GM12801 (cell line): ENCODE results near the gene KIF3B.

ENCODE experiments used
- TF ChIP-seq, protein P1 (sequence below): IDR thresholded peaks from one replicate; pipeline ENCODE4 v1.5.1; 2011; ENCODE audit warnings: control low read depth; ENCODE audit not compliant: insufficient read length; ENCODE audit errors: extremely low read depth

The KIF3B gene

DNA sequence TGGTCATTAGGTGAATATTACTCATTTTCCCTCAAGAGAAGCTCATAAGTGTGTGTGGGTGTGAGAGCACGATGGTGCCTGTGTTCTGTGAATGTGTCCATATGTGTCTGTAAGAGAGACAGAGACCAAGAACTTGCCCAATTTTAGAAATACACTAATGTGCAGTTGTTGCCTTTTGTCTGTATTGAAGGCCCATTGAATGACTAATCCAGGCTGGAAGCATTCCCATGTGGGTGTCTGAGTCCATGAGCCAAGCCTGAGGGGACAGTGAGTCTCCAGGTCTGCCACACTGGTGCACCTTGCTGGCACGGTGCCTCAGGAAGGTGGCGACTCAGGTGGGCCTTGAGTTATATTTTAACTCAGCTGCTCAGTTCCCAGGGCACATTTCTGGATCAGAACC is 55.2 kb downstream of the KIF3B start:
- TF ChIP-seq, protein P1, sequence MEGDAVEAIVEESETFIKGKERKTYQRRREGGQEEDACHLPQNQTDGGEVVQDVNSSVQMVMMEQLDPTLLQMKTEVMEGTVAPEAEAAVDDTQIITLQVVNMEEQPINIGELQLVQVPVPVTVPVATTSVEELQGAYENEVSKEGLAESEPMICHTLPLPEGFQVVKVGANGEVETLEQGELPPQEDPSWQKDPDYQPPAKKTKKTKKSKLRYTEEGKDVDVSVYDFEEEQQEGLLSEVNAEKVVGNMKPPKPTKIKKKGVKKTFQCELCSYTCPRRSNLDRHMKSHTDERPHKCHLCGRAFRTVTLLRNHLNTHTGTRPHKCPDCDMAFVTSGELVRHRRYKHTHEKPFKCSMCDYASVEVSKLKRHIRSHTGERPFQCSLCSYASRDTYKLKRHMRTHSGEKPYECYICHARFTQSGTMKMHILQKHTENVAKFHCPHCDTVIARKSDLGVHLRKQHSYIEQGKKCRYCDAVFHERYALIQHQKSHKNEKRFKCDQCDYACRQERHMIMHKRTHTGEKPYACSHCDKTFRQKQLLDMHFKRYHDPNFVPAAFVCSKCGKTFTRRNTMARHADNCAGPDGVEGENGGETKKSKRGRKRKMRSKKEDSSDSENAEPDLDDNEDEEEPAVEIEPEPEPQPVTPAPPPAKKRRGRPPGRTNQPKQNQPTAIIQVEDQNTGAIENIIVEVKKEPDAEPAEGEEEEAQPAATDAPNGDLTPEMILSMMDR = no peak

- TF ChIP-seq, protein P1 = no peak
These were observed 55.9 kb downstream of the KIF3B start for GRCh38 chr20:32333181-32333987.

- TF ChIP-seq, protein P1 = no peak
These were observed 56.8 kb downstream of the KIF3B start for GRCh38 chr20:32333988-32334885.

GRCh38 chr20:32336918-32337347 is 59.5 kb downstream of the KIF3B start:
- TF ChIP-seq, protein P1 = no peak

DNA sequence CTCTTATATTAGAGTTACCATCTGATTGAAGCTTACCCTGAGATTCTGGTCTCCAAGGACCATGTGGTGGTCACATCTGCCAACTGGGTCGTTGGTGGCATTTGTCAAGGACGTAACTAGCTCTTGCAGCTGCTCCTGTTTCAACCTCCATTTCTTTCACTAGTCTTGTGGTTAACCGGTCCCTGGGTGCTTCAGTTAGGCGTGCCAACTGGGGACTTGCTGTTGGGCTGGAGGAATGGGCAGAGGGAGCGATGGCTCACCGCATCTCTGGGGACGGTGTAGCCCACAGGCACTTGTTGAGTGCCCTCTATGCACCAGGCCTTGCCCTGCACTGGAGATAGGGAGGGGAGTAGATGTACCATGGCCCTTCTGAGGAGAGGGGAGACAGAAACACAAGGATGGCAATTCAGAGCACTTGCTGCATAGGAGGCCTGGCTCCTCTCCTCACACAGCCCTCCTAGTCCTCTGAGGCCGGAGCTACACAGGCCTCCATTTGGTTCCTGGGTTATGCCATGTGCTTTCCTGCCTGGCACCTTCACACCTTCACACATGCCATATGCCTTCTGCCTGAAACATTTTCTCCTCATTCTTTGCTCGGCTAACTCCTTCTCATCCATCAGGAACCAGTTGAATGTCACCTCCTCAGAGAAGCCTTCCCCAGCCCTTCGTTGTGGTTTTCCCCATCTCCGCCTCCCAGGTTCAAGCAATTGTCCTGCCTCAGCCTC is 60.6 kb downstream of the KIF3B start:
- TF ChIP-seq, protein P1 = no peak

GRCh38 chr20:32338665-32339064 is 61.2 kb downstream of the KIF3B start:
- TF ChIP-seq, protein P1 = no peak

DNA sequence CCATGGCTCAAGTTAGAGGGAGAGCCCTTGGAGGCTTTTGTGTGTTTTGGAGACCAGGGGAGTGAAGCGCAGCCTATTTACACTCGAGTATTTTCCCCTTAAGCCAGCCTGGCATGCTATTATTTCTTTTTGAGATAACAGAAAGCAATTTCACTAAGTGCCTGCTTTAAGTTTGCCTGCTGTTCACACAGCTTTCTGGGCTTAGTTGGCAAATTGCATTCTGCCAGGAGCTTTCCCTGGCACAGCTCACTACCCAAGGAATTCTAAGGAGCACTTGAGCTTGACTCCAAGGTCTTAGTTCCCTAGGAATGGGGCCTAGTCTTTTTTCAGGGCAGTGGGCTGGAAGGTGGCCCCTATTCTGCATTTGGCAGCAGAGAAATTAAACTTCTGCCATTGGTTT is 61.7 kb downstream of the KIF3B start:
- TF ChIP-seq, protein P1 = no peak
